GM12864 (cell line): ENCODE results near the gene SMYD3.

Experiments used
- DNase-seq: peaks from one replicate; pipeline ENCODE4 v3.0.0-alpha.2; 2011; ENCODE audit warnings: low read depth
- H3K4me3 ChIP-seq: 2 replicates; pipeline ENCODE4 v1.5.1; 2011; ENCODE audit warnings: mild to moderate bottlenecking, low read depth, low read length, control low read depth
- TF ChIP-seq, protein P1 (sequence below): IDR thresholded peaks from 2 replicates; pipeline ENCODE4 v1.5.1; 2011; ENCODE audit warnings: low read depth, mild to moderate bottlenecking, moderate library complexity, low read length, control low read depth, inconsistent platforms; ENCODE audit errors: missing control alignments

The SMYD3 gene

DNA sequence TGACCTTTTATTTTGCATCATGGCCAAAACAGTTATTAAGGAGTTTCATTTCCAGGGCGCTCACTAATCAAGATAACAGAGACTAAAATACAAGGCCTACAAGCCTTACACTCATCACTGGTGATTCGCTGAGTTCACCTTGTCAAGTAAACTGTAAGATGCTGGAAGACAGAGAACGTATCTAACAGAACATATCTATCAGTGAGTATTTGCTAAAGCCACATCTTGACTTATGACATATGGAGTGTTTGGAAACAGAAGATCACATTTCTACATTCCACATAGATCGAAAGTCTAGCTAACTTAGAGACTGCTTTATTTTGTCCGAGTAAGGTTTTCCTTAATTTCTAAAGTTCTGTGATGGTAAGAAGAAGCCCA, 506.5 kb downstream of the SMYD3 start:
- no peak for DNase-seq
- TF ChIP-seq, protein P1, sequence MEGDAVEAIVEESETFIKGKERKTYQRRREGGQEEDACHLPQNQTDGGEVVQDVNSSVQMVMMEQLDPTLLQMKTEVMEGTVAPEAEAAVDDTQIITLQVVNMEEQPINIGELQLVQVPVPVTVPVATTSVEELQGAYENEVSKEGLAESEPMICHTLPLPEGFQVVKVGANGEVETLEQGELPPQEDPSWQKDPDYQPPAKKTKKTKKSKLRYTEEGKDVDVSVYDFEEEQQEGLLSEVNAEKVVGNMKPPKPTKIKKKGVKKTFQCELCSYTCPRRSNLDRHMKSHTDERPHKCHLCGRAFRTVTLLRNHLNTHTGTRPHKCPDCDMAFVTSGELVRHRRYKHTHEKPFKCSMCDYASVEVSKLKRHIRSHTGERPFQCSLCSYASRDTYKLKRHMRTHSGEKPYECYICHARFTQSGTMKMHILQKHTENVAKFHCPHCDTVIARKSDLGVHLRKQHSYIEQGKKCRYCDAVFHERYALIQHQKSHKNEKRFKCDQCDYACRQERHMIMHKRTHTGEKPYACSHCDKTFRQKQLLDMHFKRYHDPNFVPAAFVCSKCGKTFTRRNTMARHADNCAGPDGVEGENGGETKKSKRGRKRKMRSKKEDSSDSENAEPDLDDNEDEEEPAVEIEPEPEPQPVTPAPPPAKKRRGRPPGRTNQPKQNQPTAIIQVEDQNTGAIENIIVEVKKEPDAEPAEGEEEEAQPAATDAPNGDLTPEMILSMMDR: no peak
- H3K4me3 ChIP-seq: no peak overlapping the region

DNA sequence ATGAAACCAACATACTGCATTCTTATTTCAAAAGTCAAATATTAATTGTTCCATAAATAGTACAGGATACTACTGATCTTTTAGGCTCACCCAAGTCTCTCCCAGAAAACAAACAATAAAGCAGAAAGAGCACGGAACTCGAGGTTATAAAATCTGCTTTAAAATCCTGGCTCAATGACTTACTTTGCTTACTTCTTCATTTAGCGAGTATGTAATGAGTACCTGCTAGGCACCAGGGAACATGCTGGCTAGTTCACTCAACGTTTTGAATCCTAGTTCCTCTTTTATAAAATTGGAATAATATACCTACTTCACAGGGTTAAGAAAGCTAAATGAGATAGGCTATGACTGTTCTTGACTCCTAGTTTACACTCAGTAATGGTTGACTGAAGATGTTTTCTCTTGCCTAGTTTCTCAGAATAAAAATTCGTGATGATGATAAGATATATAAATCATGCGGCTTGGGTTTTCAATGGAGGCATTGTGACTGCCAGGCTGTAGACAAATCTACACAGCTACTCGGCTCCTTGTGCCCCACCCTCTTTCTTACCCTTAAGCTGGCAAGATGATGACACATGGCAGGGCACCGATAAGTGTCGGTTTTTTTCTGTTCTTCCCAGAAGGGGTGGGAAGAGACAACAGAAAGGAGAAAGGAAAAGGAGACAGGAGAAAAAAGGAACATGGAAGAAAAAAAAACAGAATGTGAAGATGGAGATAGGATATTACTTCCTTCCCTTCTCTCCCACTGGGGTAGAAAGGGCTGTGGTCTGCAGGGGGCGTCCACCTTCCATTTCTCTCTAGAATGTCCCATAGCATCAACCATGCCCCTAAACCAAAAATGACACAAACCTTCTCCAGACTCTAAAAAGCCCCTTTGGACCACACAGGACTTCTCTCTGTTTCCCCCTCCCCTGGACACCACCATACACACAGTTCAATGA, 507.1 kb downstream of the SMYD3 start:
- no peak overlapping the region for H3K4me3 ChIP-seq
- TF ChIP-seq, protein P1: no peak
- no peak for DNase-seq

GRCh38 chr1:245997471-245998258, 509.4 kb downstream of the SMYD3 start:
- TF ChIP-seq, protein P1: no peak
- DNase-seq: no peak
- H3K4me3 ChIP-seq: no peak overlapping the region

DNA sequence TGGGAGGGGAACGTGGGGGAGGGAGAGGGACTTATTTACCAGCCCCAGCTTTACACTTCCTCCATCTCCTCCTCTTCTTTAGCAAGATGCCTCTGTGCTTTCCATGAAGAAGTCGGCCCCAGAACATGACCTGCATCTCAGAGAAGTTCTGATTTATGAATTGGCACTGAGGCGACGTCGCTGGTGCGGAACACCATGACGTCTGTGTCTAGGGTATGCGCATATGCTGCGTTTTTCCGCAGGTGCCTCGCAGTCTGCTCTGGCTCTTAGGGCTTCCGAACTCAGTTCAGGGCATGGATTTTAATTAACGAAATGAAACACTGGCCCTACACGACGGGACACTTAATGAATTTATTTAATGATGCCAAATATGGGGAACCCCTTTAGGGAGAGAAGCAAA, 510.3 kb downstream of the SMYD3 start:
- TF ChIP-seq, protein P1: no peak
- no peak overlapping the region for H3K4me3 ChIP-seq
- DNase-seq: no peak

GRCh38 chr1:245995474-245995873, 511.6 kb downstream of the SMYD3 start:
- DNase-seq: no peak
- TF ChIP-seq, protein P1: no peak
- no peak overlapping the region for H3K4me3 ChIP-seq

- TF ChIP-seq, protein P1: no peak
- DNase-seq: no peak
- H3K4me3 ChIP-seq: no peak overlapping the region
Observed at GRCh38 chr1:245991266-245991665, 515.8 kb downstream of the SMYD3 start.
